B cell (primary cell): ENCODE measurements around the gene ZFP2.

Experiments used
- EZH2 ChIP-seq: IDR thresholded peaks from 2 replicates; pipeline ENCODE4 v1.6.1; 2012; ENCODE audit warnings: borderline replicate concordance, low read depth, mild to moderate bottlenecking, moderate library complexity, low read length; ENCODE audit not compliant: insufficient read depth, poor library complexity, severe bottlenecking
- TF ChIP-seq, protein P1 (sequence below): fragments of 200-600 bp; IDR thresholded peaks from one replicate; pipeline ENCODE4 v1.8.0; 2022; ENCODE audit warnings: antibody characterized with exemption, mild to moderate bottlenecking

- TF ChIP-seq, protein P1, sequence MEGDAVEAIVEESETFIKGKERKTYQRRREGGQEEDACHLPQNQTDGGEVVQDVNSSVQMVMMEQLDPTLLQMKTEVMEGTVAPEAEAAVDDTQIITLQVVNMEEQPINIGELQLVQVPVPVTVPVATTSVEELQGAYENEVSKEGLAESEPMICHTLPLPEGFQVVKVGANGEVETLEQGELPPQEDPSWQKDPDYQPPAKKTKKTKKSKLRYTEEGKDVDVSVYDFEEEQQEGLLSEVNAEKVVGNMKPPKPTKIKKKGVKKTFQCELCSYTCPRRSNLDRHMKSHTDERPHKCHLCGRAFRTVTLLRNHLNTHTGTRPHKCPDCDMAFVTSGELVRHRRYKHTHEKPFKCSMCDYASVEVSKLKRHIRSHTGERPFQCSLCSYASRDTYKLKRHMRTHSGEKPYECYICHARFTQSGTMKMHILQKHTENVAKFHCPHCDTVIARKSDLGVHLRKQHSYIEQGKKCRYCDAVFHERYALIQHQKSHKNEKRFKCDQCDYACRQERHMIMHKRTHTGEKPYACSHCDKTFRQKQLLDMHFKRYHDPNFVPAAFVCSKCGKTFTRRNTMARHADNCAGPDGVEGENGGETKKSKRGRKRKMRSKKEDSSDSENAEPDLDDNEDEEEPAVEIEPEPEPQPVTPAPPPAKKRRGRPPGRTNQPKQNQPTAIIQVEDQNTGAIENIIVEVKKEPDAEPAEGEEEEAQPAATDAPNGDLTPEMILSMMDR = no peak
- no peak for TF ChIP-seq EZH2
Measured at GRCh38 chr5:178931846-178932760, 36.4 kb downstream of the ZFP2 start.
